A172 (cell line): ENCODE data around the gene SRSF8. TPM values are rescaled to one million over a fixed set of nuclear protein-coding genes. Genes with fewer than 3 reads are reported as not detected.
"Not testable (repeated sequence)": the region's sequence is repeated elsewhere in the genome, so short reads cannot be mapped to it uniquely, and the experiment has no call there.

ENCODE experiments used
- DNase-seq: peaks from one replicate; pipeline ENCODE4 v3.0.0-alpha.2; 2015; ENCODE audit warnings: low spot score
- total RNA-seq: library from RNA; depleted of rRNA; stranded (reverse); fragments of >200 nt; shearing (Covaris generic); gene quantifications from 2 replicates; pipeline ENCODE4 v1.2.3, GENCODE V29; 2014; rRNA removed

The SRSF8 gene
- 0.24 and 0.41 TPM in 2 replicates for total RNA-seq

- DNase-seq: no peak
These were observed at the start of gene SRSF8 for GRCh38 chr11:95066716-95067038. TSS of gene SRSF8 (plus strand) at chr11:95066919. CDS start at chr11:95067227, 308 bp downstream.

- DNase-seq: not testable (repeated sequence)
These were observed 45.3 kb upstream of the SRSF8 start for GRCh38 chr11:95021468-95021867.

- DNase-seq: no peak
These were observed 41.8 kb upstream of the SRSF8 start, which contains the start of gene KDM4E for GRCh38 chr11:95024958-95025357. TSS of gene KDM4E (plus strand) at chr11:95025258. CDS start at chr11:95025558, 300 bp downstream.

GRCh38 chr11:95025594-95025993, 41.1 kb upstream of the SRSF8 start:
- not testable (repeated sequence) for DNase-seq

GRCh38 chr11:95028357-95028756, 38.4 kb upstream of the SRSF8 start:
- DNase-seq: no peak

- DNase-seq: no peak
These were observed 33.7 kb upstream of the SRSF8 start for GRCh38 chr11:95033051-95033450.

- DNase-seq: no peak
These were observed 31.4 kb upstream of the SRSF8 start for GRCh38 chr11:95035316-95035715.

- DNase-seq: not testable (repeated sequence)
These were observed 29.2 kb upstream of the SRSF8 start for GRCh38 chr11:95037356-95038035.

- no peak for DNase-seq
These were observed 24.5 kb upstream of the SRSF8 start for GRCh38 chr11:95042239-95042638.

GRCh38 chr11:95042906-95043305, 23.8 kb upstream of the SRSF8 start:
- DNase-seq: no peak

- no peak for DNase-seq
These were observed 22.7 kb upstream of the SRSF8 start for GRCh38 chr11:95044010-95044409.

- no peak for DNase-seq
These were observed 20.9 kb upstream of the SRSF8 start for GRCh38 chr11:95045812-95046211.

- not testable (repeated sequence) for DNase-seq
These were observed 17.6 kb upstream of the SRSF8 start, which contains the start of gene KDM4F for GRCh38 chr11:95049122-95049521. TSS of gene KDM4F (plus strand) at chr11:95049422.

- DNase-seq: no peak
These were observed 16.0 kb upstream of the SRSF8 start for GRCh38 chr11:95050595-95051202.

- DNase-seq: no peak
These were observed 12.4 kb upstream of the SRSF8 start for GRCh38 chr11:95054356-95054755.

GRCh38 chr11:95055283-95055897, 11.3 kb upstream of the SRSF8 start:
- DNase-seq: no peak

GRCh38 chr11:95057959-95058358, 8.8 kb upstream of the SRSF8 start:
- DNase-seq: no peak

GRCh38 chr11:95058621-95059020, 8.1 kb upstream of the SRSF8 start:
- no peak for DNase-seq

- DNase-seq: no peak
These were observed 7.7 kb upstream of the SRSF8 start for GRCh38 chr11:95059046-95059445.

- DNase-seq: no peak
These were observed 1.4 kb upstream of the SRSF8 start for GRCh38 chr11:95065336-95065735.

GRCh38 chr11:95067039-95067840, 521 bp downstream of the SRSF8 start:
- DNase-seq: no peak

GRCh38 chr11:95067841-95068219, 1.1 kb downstream of the SRSF8 start:
- no peak for DNase-seq
